ENCODE results near the gene SP1. TPM values are rescaled to one million over a fixed set of nuclear protein-coding genes. Genes with fewer than 3 reads are reported as not detected.

SP1 gene
- total and polyA plus RNA-seq, 2 of the 4 experiments (the other 2 are of a cell fraction): 19.7 to 53.6 TPM

- dilution Hi-C loops (cut with HindIII; ENCODE audit: low sequenced_read_pairs, unreplicated experiment): no loop called here
- BruUV-seq (replicated peaks): no TSS peak
- ATAC-seq (ENCODE audit: low read depth): no peak
- H2BK15ac ChIP-seq (ENCODE audit: low read depth, low read length): no peak overlapping the region; the same call in 2 of the 3 replicates
- peak overlapping the region; percentile 88 for H2AFZ ChIP-seq (replicated peaks; ENCODE audit: low read length, poor library complexity)
- DNase-seq: no peak
- H3K23ac ChIP-seq (ENCODE audit: low read depth, low read length): peak overlapping the region; percentile 56; the same call in 1 of the 2 replicates
- H3K4me3 ChIP-seq (ENCODE audit: insufficient read depth, low read depth, low read length): no peak overlapping the region
- peak overlapping the region; percentile 69 for H2AK5ac ChIP-seq (ENCODE audit: low read depth, low read length)
- peak overlapping the region; percentile 32; the same call in 1 of the 2 replicates for H2BK120ac ChIP-seq (ENCODE audit: low read depth, low read length)
- H3K27ac ChIP-seq (ENCODE audit: insufficient read depth, low read length): no peak overlapping the region
- no peak overlapping the region; the same call in 1 of the 2 replicates for H4K5ac ChIP-seq (ENCODE audit: low read depth, low read length)
- H3K14ac ChIP-seq (replicated peaks; ENCODE audit: low read depth, low read length): no peak overlapping the region
- intact Hi-C loops (cut with micrococcal nuclease): loop anchor here (1.0 kb wide), 2 partner anchors 21 to 132 kb away; no protein-coding TSS in a partner anchor
- TF ChIP-seq USF2 (IDR thresholded peaks at IDR 0.05; ENCODE audit: low read depth, low read length) (no peak), POLR2A (IDR thresholded peaks at IDR 0.05; ENCODE audit: low read depth, low read length) (no peak), RFX5 (IDR thresholded peaks at IDR 0.05; ENCODE audit: low read depth, low read length) (no peak), MAZ (IDR thresholded peaks at IDR 0.05; ENCODE audit: borderline replicate concordance, low read depth, low read length) (no peak), BHLHE40 (IDR thresholded peaks at IDR 0.05; ENCODE audit: low read depth, low read length) (no peak), FOS (IDR thresholded peaks at IDR 0.05; ENCODE audit: low read depth, low read length) (no peak), NFE2L2 (IDR thresholded peaks at IDR 0.05; ENCODE audit: low read depth, low read length) (no peak), SMC3 (IDR thresholded peaks at IDR 0.05; ENCODE audit: low read depth, low read length) (no peak)
- TF ChIP-seq, protein P1, sequence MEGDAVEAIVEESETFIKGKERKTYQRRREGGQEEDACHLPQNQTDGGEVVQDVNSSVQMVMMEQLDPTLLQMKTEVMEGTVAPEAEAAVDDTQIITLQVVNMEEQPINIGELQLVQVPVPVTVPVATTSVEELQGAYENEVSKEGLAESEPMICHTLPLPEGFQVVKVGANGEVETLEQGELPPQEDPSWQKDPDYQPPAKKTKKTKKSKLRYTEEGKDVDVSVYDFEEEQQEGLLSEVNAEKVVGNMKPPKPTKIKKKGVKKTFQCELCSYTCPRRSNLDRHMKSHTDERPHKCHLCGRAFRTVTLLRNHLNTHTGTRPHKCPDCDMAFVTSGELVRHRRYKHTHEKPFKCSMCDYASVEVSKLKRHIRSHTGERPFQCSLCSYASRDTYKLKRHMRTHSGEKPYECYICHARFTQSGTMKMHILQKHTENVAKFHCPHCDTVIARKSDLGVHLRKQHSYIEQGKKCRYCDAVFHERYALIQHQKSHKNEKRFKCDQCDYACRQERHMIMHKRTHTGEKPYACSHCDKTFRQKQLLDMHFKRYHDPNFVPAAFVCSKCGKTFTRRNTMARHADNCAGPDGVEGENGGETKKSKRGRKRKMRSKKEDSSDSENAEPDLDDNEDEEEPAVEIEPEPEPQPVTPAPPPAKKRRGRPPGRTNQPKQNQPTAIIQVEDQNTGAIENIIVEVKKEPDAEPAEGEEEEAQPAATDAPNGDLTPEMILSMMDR (conservative IDR thresholded peaks at IDR 0.05; ENCODE audit: low read depth, low read length): no peak
- CTCF ChIA-PET: interaction anchor here (0.6 to 2.1 kb wide), 12 partner anchors 10 to 186 kb away, joined by 3 to 14 read pairs (median 4); partner anchors contain the start of genes AAAS, SP1 and SP7
- peaks cover 9% of the 10 kb centered on the region; the same call in 1 of the 2 replicates for H3K9me1 ChIP-seq (ENCODE audit: insufficient read depth, low read length)
- in situ Hi-C loops (cut with MboI; ENCODE audit: low sequenced_read_pairs): no loop called here
- peak overlapping the region in 1 of 2 experiments; percentile 70; a peak in 1 of 4 replicates for H4K8ac ChIP-seq (ENCODE audit: low read depth in 2 of 2, low read length in 2 of 2)
- no peak overlapping the region; the same call in 1 of the 2 replicates for H3K4me2 ChIP-seq (ENCODE audit: low read depth, low read length)
- H4K91ac ChIP-seq (ENCODE audit: insufficient read depth, low read depth, low read length): no peak overlapping the region
- no peak overlapping the region for H3K9ac ChIP-seq (ENCODE audit: low read depth, low read length)
- no peak overlapping the region for H2BK5ac ChIP-seq (ENCODE audit: low read depth, low read length, poor library complexity, severe bottlenecking)
- no CpG with 5 or more reads among the region's 10 CpGs for WGBS, 2 experiments (ENCODE audit: extremely low coverage in 2 of 2, insufficient read length in 1 of 2)
- no peaks in the 10 kb centered on the region for H3K79me1 ChIP-seq (ENCODE audit: low read depth in 1 of 2, low read length in 2 of 2)
- H3K56ac ChIP-seq (ENCODE audit: extremely low read depth, insufficient read depth, low read length): no peak overlapping the region
- peak overlapping the region; percentile 75 for H2AK9ac ChIP-seq (replicated peaks; ENCODE audit: low read depth, low read length, poor library complexity)
- H3K27me3 ChIP-seq (ENCODE audit: control insufficient read depth, insufficient read depth, low read length): peaks cover 6% of the 10 kb centered on the region
- no peak overlapping the region for H2BK20ac ChIP-seq (ENCODE audit: low read depth, low read length)
- peak overlapping the region; percentile 60 for H3K4ac ChIP-seq (ENCODE audit: low read depth, low read length)
- H4K20me1 ChIP-seq (ENCODE audit: insufficient read depth, low read length): no peaks in the 10 kb centered on the region
- H3K18ac ChIP-seq (ENCODE audit: low read depth, low read length): no peak overlapping the region
- POLR2A ChIA-PET (ENCODE audit: unreplicated experiment): interaction anchor here (0.6 kb wide), 1 partner anchor 273 kb away, joined by 3 read pairs; no protein-coding TSS in a partner anchor
- H3K4me1 ChIP-seq (ENCODE audit: control insufficient read depth, insufficient read depth, low read length): peaks cover 7% of the 10 kb centered on the region; the same call in 1 of the 2 replicates
- no peaks in the 10 kb centered on the region for H3K36me3 ChIP-seq (ENCODE audit: control insufficient read depth, insufficient read depth, low read length)
- H3K9me3 ChIP-seq (ENCODE audit: control insufficient read depth, insufficient read depth, low read length): no peaks in the 10 kb centered on the region
Measured at GRCh38 chr12:53345486-53346188, 34.3 kb upstream of the SP1 start.

All from IMR-90 (cell line).